GM12864 (cell line): Measurements from ENCODE around the gene DHX16.
"Not testable (repeated sequence)": the region's sequence is repeated elsewhere in the genome, so short reads cannot be mapped to it uniquely, and the experiment has no call there.

Experiments
- DNase-seq: peaks from one replicate; pipeline ENCODE4 v3.0.0-alpha.2; 2011; ENCODE audit warnings: low read depth
- H3K4me3 ChIP-seq: 2 replicates; pipeline ENCODE4 v1.5.1; 2011; ENCODE audit warnings: mild to moderate bottlenecking, low read depth, low read length, control low read depth
- CTCF ChIP-seq: IDR thresholded peaks from 2 replicates; pipeline ENCODE4 v1.5.1; 2011; ENCODE audit warnings: low read depth, mild to moderate bottlenecking, moderate library complexity, low read length, control low read depth, inconsistent platforms; ENCODE audit errors: missing control alignments

Gene DHX16

GRCh38 chr6:30672445-30673253 lies at the start of gene DHX16:
Gene DHX16 (minus strand): TSS chr6:30673006. CDS start chr6:30672841, 165 bp downstream.
- peak within 1 kb of the TSS; percentile 99 for H3K4me3 ChIP-seq
- peak; percentile 96 for DNase-seq
- TF ChIP-seq CTCF, result peak; percentile 76

- peak overlapping the region; percentile 97 for H3K4me3 ChIP-seq
- not testable (repeated sequence) for DNase-seq
Measured at GRCh38 chr6:30722025-30722279, 49.1 kb upstream of the DHX16 start.

GRCh38 chr6:30721198-30722024 lies 48.6 kb upstream of the DHX16 start:
- H3K4me3 ChIP-seq, result peak overlapping the region; percentile 97
- peak; percentile 45 for TF ChIP-seq CTCF
- DNase-seq, result peak; percentile 67

- no peak for TF ChIP-seq CTCF
- H3K4me3 ChIP-seq, result peak overlapping the region; percentile 81
- DNase-seq, result no peak
Measured at GRCh38 chr6:30720738-30721197, 48.0 kb upstream of the DHX16 start.

- peak within 1 kb of the TSS; percentile 81 for H3K4me3 ChIP-seq
- TF ChIP-seq CTCF, result peak; percentile 9
- DNase-seq, result peak; percentile 95
Measured at GRCh38 chr6:30719791-30720737, 47.3 kb upstream of the DHX16 start, which contains the start of gene TUBB. Gene TUBB (plus strand): TSS chr6:30720352. CDS start chr6:30720507, 155 bp downstream.

GRCh38 chr6:30719356-30719755 lies 46.5 kb upstream of the DHX16 start:
- TF ChIP-seq CTCF, result no peak
- DNase-seq, result no peak

GRCh38 chr6:30717845-30718720 lies 45.3 kb upstream of the DHX16 start:
- H3K4me3 ChIP-seq, result peak overlapping the region; percentile 81
- not testable (repeated sequence) for DNase-seq

More at GRCh38 chr6:30719356-30719755, 46.5 kb upstream of the DHX16 start:
- peak overlapping the region; percentile 81 for H3K4me3 ChIP-seq
